Panc1 (cell line): Measurements from ENCODE around the gene SEM1. TPM values are rescaled to one million over a fixed set of nuclear protein-coding genes. Genes with fewer than 3 reads are reported as not detected.

Experiments used
- ATAC-seq: fragments of 200-7000 bp; cut with Tn5 transposase; 2 replicates; pipeline ENCODE4 v1.9.1; 2020; ENCODE audit warnings: mild to moderate bottlenecking, moderate library complexity
- BruUV-seq: library from RNA; stranded (reverse); fragments of 400-500 nt; replicated peaks from 2 replicates; lab custom pipeline; 2021; lab: Mats Ljungman, UMichigan
- CTCF ChIA-PET: fragments of 300-600 bp; sonication (Branson Sonifier 250); formaldehyde crosslinking; loops from one replicate; lab custom pipeline; 2022; ENCODE audit warnings: antibody characterized with exemption; lab: Charles Lee
- POLR2A ChIA-PET: fragments of 300-600 bp; sonication (Branson Sonifier 250); formaldehyde crosslinking; loops from one replicate; lab custom pipeline; 2022; ENCODE audit warnings: antibody characterized with exemption; lab: Charles Lee
- DNase-seq: peaks from one replicate; pipeline ENCODE4 v3.0.0-alpha.2; 2010; ENCODE audit warnings: low read depth, low spot score
- H3K27ac ChIP-seq: 2 replicates; pipeline ENCODE4 v1.5.1; 2011; ENCODE audit warnings: mild to moderate bottlenecking, low read length, inconsistent platforms
- H3K27me3 ChIP-seq: fragments of 200-500 bp; sonication (Bioruptor generic); 2 replicates; pipeline ENCODE4 v1.6.0; 2014; ENCODE audit warnings: low read length, inconsistent platforms; ENCODE audit not compliant: control insufficient read depth, insufficient read depth
- H3K36me3 ChIP-seq: fragments of 200-500 bp; sonication (Bioruptor generic); 2 replicates; pipeline ENCODE4 v1.5.1; 2014; ENCODE audit warnings: inconsistent platforms, mild to moderate bottlenecking, low read length, moderate library complexity; ENCODE audit not compliant: control insufficient read depth, insufficient read depth
- H3K4me1 ChIP-seq: 2 replicates; pipeline ENCODE4 v1.5.1; 2011; ENCODE audit warnings: inconsistent platforms, mild to moderate bottlenecking, low read length, moderate library complexity; ENCODE audit not compliant: control insufficient read depth, insufficient read depth
- H3K4me3 ChIP-seq, 2 experiments: 2 replicates each; pipeline ENCODE4 v1.5.1; 2011 to 2012; ENCODE audit warnings: low read depth in 2 of 2, low read length in 2 of 2, mild to moderate bottlenecking in 2 of 2, inconsistent platforms in 1 of 2, moderate library complexity in 1 of 2
- H3K9me3 ChIP-seq: fragments of 200-500 bp; sonication (Bioruptor generic); 2 replicates; pipeline ENCODE4 v1.5.1; 2014; ENCODE audit warnings: low read depth, mild to moderate bottlenecking, inconsistent platforms, low read length, moderate library complexity; ENCODE audit not compliant: control insufficient read depth, insufficient read depth
- CTCF ChIP-seq: fragments of 450-650 bp; IDR thresholded peaks from 2 replicates; pipeline ENCODE4 v1.5.1; 2017; ENCODE audit warnings: mild to moderate bottlenecking
- POLR2AphosphoS5 ChIP-seq: IDR thresholded peaks from 2 replicates; pipeline ENCODE4 v1.6.1; 2012; ENCODE audit warnings: mild to moderate bottlenecking, low read depth, low read length, moderate library complexity
- SIN3A ChIP-seq: IDR thresholded peaks from 2 replicates; pipeline ENCODE4 v1.6.1; 2012; ENCODE audit warnings: low read depth, mild to moderate bottlenecking, low read length, moderate library complexity, borderline replicate concordance; ENCODE audit not compliant: insufficient read depth
- TCF7L2 ChIP-seq: IDR thresholded peaks from 2 replicates; pipeline ENCODE4 v1.6.1; 2011; ENCODE audit warnings: mild to moderate bottlenecking, low read depth, low read length, inconsistent platforms
- in situ Hi-C: cut with HindIII; loops from 2 replicates; pipeline ENCODE4 v1.10.0; 2016; ENCODE audit warnings: low sequenced_read_pairs, low pct_unique_long_range_greater_than_20kb
- intact Hi-C: fragments of 100-400 bp; cut with micrococcal nuclease; formaldehyde crosslinking; loops from one replicate; pipeline ENCODE4 v1.10.0; 2022; ENCODE audit not compliant: unreplicated experiment
- total RNA-seq: library from RNA; stranded (reverse); gene quantifications from one replicate; pipeline ENCODE4 v1.2.1, GENCODE V29; 2021; ENCODE audit not compliant: unreplicated experiment
- TF ChIP-seq, protein P1 (sequence below), 2 experiments: IDR thresholded peaks; 2 replicates each; pipeline ENCODE4 v1.6.1; 2011 to 2012; ENCODE audit warnings: low read depth in 2 of 2, control low read depth in 1 of 2, low read length in 1 of 2, mild to moderate bottlenecking in 1 of 2, moderate library complexity in 1 of 2; ENCODE audit not compliant: insufficient read depth in 1 of 2

The SEM1 gene
- total RNA-seq, 1 experiment from 2014 or later: 67.8 TPM

GRCh38 chr7:96729820-96730219 is 20.2 kb upstream of the SEM1 start:
- no peaks in the 10 kb centered on the region for H3K9me3 ChIP-seq
- H3K4me1 ChIP-seq: no peaks in the 10 kb centered on the region
- DNase-seq (no peak), ATAC-seq (no peak)
- ChIA-PET CTCF (no interaction called here), POLR2A (no interaction called here)
- TF ChIP-seq, protein P1, sequence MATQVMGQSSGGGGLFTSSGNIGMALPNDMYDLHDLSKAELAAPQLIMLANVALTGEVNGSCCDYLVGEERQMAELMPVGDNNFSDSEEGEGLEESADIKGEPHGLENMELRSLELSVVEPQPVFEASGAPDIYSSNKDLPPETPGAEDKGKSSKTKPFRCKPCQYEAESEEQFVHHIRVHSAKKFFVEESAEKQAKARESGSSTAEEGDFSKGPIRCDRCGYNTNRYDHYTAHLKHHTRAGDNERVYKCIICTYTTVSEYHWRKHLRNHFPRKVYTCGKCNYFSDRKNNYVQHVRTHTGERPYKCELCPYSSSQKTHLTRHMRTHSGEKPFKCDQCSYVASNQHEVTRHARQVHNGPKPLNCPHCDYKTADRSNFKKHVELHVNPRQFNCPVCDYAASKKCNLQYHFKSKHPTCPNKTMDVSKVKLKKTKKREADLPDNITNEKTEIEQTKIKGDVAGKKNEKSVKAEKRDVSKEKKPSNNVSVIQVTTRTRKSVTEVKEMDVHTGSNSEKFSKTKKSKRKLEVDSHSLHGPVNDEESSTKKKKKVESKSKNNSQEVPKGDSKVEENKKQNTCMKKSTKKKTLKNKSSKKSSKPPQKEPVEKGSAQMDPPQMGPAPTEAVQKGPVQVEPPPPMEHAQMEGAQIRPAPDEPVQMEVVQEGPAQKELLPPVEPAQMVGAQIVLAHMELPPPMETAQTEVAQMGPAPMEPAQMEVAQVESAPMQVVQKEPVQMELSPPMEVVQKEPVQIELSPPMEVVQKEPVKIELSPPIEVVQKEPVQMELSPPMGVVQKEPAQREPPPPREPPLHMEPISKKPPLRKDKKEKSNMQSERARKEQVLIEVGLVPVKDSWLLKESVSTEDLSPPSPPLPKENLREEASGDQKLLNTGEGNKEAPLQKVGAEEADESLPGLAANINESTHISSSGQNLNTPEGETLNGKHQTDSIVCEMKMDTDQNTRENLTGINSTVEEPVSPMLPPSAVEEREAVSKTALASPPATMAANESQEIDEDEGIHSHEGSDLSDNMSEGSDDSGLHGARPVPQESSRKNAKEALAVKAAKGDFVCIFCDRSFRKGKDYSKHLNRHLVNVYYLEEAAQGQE (IDR thresholded peaks at IDR 0.05; ENCODE audit: insufficient read depth in 1 of 2, low read depth in 2 of 2, low read length in 1 of 2): no peak
- TF ChIP-seq CTCF (no peak), SIN3A (no peak), POLR2AphosphoS5 (no peak), TCF7L2 (no peak)
- peaks cover 3% of the 10 kb centered on the region for H3K27me3 ChIP-seq
- no peak overlapping the region for H3K27ac ChIP-seq
- intact Hi-C loops (no loop called here), in situ Hi-C loops (no loop called here)
- no peak overlapping the region for H3K4me3 ChIP-seq
- no TSS peak for BruUV-seq
- no peaks in the 10 kb centered on the region for H3K36me3 ChIP-seq

- ChIA-PET POLR2A (no interaction called here), CTCF (no interaction called here)
- H3K27me3 ChIP-seq: peaks cover 3% of the 10 kb centered on the region; the same call in 1 of the 2 replicates
- H3K9me3 ChIP-seq: no peaks in the 10 kb centered on the region
- in situ Hi-C loops: no loop called here
- ATAC-seq (no peak), DNase-seq (no peak)
- H3K36me3 ChIP-seq: no peaks in the 10 kb centered on the region
- no peaks in the 10 kb centered on the region for H3K4me1 ChIP-seq
- TF ChIP-seq TCF7L2 (no peak), POLR2AphosphoS5 (no peak)
- TF ChIP-seq, protein P1 (IDR thresholded peaks at IDR 0.05; ENCODE audit: insufficient read depth in 1 of 2, low read depth in 2 of 2, low read length in 1 of 2): no peak
- no peak overlapping the region for H3K4me3 ChIP-seq
- no TSS peak for BruUV-seq
- H3K27ac ChIP-seq: no peak overlapping the region
- intact Hi-C loops: no loop called here
These were observed 18.5 kb upstream of the SEM1 start for GRCh38 chr7:96728139-96728538.
